ENCODE data around the gene BMP7.

BMP7 gene

DNA sequence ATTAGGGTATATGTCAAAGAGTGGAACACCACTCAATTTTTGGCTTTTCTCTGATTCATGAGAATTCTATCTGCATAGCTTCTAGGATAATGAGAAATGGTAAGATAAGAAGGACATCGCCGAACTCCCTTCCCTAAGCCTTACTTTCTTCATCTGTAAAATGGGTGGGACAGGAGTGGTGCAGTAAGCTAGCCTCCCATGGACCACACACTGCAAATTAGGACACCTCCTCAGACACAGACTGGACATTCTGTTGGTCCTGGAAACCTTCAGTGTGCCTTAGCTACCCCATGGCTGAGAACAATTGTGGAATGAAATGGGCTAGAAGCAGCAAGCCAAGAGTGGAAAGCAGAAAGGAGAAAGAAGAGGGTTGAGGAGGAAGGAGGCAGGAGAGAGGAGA lies 89.6 kb downstream of the BMP7 start:
- H3K27ac ChIP-seq (ENCODE audit: extremely low read depth, low read depth, low read length): no peak overlapping the region
- no peak overlapping the region for H3K4me3 ChIP-seq (ENCODE audit: low read depth, low read length)
- no peak for TF ChIP-seq ZNF121 (tag by site-specific recombination; IDR thresholded peaks at IDR 0.05)
- peak; percentile 12; the same call in 1 of the 2 replicates for TF ChIP-seq ZNF555 (tag by site-specific recombination; conservative IDR thresholded peaks at IDR 0.05)
- TF ChIP-seq SCRT1 (tag by site-specific recombination; IDR thresholded peaks at IDR 0.05; ENCODE audit: borderline replicate concordance): 0 out of 2 replicates have a peak, but pooled peaks have one; percentile 15
- H3K9me3 ChIP-seq (ENCODE audit: control insufficient read depth, insufficient read depth, low read depth, low read length): no peaks in the 10 kb centered on the region
- H3K4me1 ChIP-seq (ENCODE audit: control insufficient read depth, insufficient read depth, low read length): no peaks in the 10 kb centered on the region
- ChIA-PET POLR2A (interaction anchor here (0.6 to 0.7 kb wide), 2 partner anchors 22 to 1446 kb away, joined by 3 read pairs; no protein-coding TSS in a partner anchor), CTCF (no interaction called here)
- peaks cover 0 to 10% of the 10 kb centered on the region in 2 experiments; a peak in 1 of 3 replicates for H3K36me3 ChIP-seq (ENCODE audit: control insufficient read depth in 2 of 2, insufficient read depth in 1 of 2, low read length in 2 of 2)

GRCh38 chr20:57175397-57176010 lies 90.9 kb downstream of the BMP7 start:
- Histone ChIP-seq H3K4me1 (ENCODE audit: control insufficient read depth, insufficient read depth, low read length) (no peaks in the 10 kb centered on the region), H3K9me3 (ENCODE audit: control insufficient read depth, insufficient read depth, low read depth, low read length) (no peaks in the 10 kb centered on the region), H3K27ac (ENCODE audit: extremely low read depth, low read depth, low read length) (no peak overlapping the region), H3K4me3 (ENCODE audit: low read depth, low read length) (no peak overlapping the region), H3K36me3 (ENCODE audit: control insufficient read depth in 2 of 2, insufficient read depth in 1 of 2, low read length in 2 of 2) (peaks cover 0 to 24% of the 10 kb centered on the region in 2 experiments; a peak in 1 of 3 replicates)
- ChIA-PET POLR2A (no interaction called here), CTCF (interaction anchor here (0.6 kb wide), 1 partner anchor 249 kb away, joined by 4 read pairs; no protein-coding TSS in a partner anchor)
- TF ChIP-seq ZNF654 (tag by site-specific recombination; IDR thresholded peaks at IDR 0.05; ENCODE audit: low read depth): no peak
- no peak for TF ChIP-seq ZNF18 (tag by site-specific recombination; IDR thresholded peaks at IDR 0.05)
- TF ChIP-seq, protein P1, sequence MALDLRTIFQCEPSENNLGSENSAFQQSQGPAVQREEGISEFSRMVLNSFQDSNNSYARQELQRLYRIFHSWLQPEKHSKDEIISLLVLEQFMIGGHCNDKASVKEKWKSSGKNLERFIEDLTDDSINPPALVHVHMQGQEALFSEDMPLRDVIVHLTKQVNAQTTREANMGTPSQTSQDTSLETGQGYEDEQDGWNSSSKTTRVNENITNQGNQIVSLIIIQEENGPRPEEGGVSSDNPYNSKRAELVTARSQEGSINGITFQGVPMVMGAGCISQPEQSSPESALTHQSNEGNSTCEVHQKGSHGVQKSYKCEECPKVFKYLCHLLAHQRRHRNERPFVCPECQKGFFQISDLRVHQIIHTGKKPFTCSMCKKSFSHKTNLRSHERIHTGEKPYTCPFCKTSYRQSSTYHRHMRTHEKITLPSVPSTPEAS (tag by site-specific recombination; IDR thresholded peaks at IDR 0.05): no peak
- TF ChIP-seq ZNF623 (tag by site-specific recombination; IDR thresholded peaks at IDR 0.05): peak; percentile 55; the same call in 1 of the 2 replicates
- TF ChIP-seq SP3 (tag by site-specific recombination; IDR thresholded peaks at IDR 0.05): no peak
- TF ChIP-seq ZNF223 (tag by site-specific recombination; IDR thresholded peaks at IDR 0.05): no peak
- TF ChIP-seq ZNF292 (tag by site-specific recombination; IDR thresholded peaks at IDR 0.05; ENCODE audit: borderline replicate concordance, low read depth): no peak

GRCh38 chr20:57174737-57175136 lies 91.7 kb downstream of the BMP7 start:
- POLR2A ChIA-PET: no interaction called here
- Histone ChIP-seq H3K27ac (ENCODE audit: extremely low read depth, low read depth, low read length) (no peak overlapping the region), H3K4me1 (ENCODE audit: control insufficient read depth, insufficient read depth, low read length) (no peaks in the 10 kb centered on the region), H3K36me3 (ENCODE audit: control insufficient read depth in 2 of 2, insufficient read depth in 1 of 2, low read length in 2 of 2) (peaks cover 0 to 31% of the 10 kb centered on the region in 2 experiments; a peak in 2 of 3 replicates), H3K4me3 (ENCODE audit: low read depth, low read length) (no peak overlapping the region), H3K9me3 (ENCODE audit: control insufficient read depth, insufficient read depth, low read depth, low read length) (no peaks in the 10 kb centered on the region)
- CTCF ChIA-PET: no interaction called here
- no peak for TF ChIP-seq ZNF214 (tag by site-specific recombination; IDR thresholded peaks at IDR 0.05; ENCODE audit: borderline replicate concordance)
- TF ChIP-seq ZNF629 (tag by site-specific recombination; IDR thresholded peaks at IDR 0.05): no peak
- no peak for TF ChIP-seq ZNF670 (tag by site-specific recombination; IDR thresholded peaks at IDR 0.05; ENCODE audit: low read depth)
- no peak for TF ChIP-seq ZFP3 (tag by site-specific recombination; IDR thresholded peaks at IDR 0.05; ENCODE audit: low read depth)
- TF ChIP-seq ZBTB17 (tag by site-specific recombination; IDR thresholded peaks at IDR 0.05): no peak
- TF ChIP-seq, protein P2, sequence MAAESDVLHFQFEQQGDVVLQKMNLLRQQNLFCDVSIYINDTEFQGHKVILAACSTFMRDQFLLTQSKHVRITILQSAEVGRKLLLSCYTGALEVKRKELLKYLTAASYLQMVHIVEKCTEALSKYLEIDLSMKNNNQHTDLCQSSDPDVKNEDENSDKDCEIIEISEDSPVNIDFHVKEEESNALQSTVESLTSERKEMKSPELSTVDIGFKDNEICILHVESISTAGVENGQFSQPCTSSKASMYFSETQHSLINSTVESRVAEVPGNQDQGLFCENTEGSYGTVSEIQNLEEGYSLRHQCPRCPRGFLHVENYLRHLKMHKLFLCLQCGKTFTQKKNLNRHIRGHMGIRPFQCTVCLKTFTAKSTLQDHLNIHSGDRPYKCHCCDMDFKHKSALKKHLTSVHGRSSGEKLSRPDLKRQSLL (tag by site-specific recombination; IDR thresholded peaks at IDR 0.05): no peak
- no peak for TF ChIP-seq MZF1 (tag by site-specific recombination; IDR thresholded peaks at IDR 0.05; ENCODE audit: borderline replicate concordance)
- TF ChIP-seq BCL11B (tag by site-specific recombination; IDR thresholded peaks at IDR 0.05; ENCODE audit: low read depth): no peak
- TF ChIP-seq ZNF521 (tag by site-specific recombination; IDR thresholded peaks at IDR 0.05): no peak
- TF ChIP-seq ZNF707 (tag by site-specific recombination; IDR thresholded peaks at IDR 0.05): no peak
